WTC11 (cell line): ENCODE measurements around the gene ZNF518A. TPM values are rescaled to one million over a fixed set of nuclear protein-coding genes. Genes with fewer than 3 reads are reported as not detected.

Experiments used
- ATAC-seq: fragments of 200-7000 bp; cut with Tn5 transposase; 2 replicates; pipeline ENCODE4 v1.10.0; 2021; ENCODE audit warnings: mild to moderate bottlenecking, moderate library complexity
- CTCF ChIA-PET: fragments of 300-600 bp; sonication (Branson Sonifier 250); formaldehyde crosslinking; loops from one replicate; lab custom pipeline; 2021; ENCODE audit warnings: antibody characterized with exemption; lab: Charles Lee
- POLR2A ChIA-PET: fragments of 350-600 bp; sonication (Branson Sonifier 250); formaldehyde crosslinking; loops from one replicate; lab custom pipeline; 2021; ENCODE audit warnings: antibody characterized with exemption; lab: Charles Lee
- DNase-seq: peaks from one replicate; pipeline ENCODE4 v3.0.0; 2021; ENCODE audit warnings: low spot score
- H3K27ac Mint-ChIP-seq: 2 replicates; pipeline ENCODE4 v1.8.0; 2021; ENCODE audit warnings: mixed read lengths
- H3K27me3 Mint-ChIP-seq: 2 replicates; pipeline ENCODE4 v1.8.0; 2021; ENCODE audit warnings: low read depth, mild to moderate bottlenecking, moderate library complexity, mixed read lengths
- H3K36me3 Mint-ChIP-seq: 2 replicates; pipeline ENCODE4 v1.8.0; 2021; ENCODE audit warnings: mixed read lengths
- H3K4me1 Mint-ChIP-seq: 2 replicates; pipeline ENCODE4 v1.8.0; 2022; ENCODE audit warnings: mixed read lengths
- H3K4me3 Mint-ChIP-seq: 2 replicates; pipeline ENCODE4 v1.8.0; 2021; ENCODE audit warnings: mild to moderate bottlenecking, moderate library complexity, mixed read lengths
- H3K9me3 Mint-ChIP-seq: 2 replicates; pipeline ENCODE4 v1.8.0; 2021; ENCODE audit warnings: mixed read lengths
- ETV6 ChIP-seq: sonication (generic); formaldehyde crosslinking; IDR thresholded peaks from 2 replicates; pipeline ENCODE4 v1.8.1; 2022; ENCODE audit warnings: mild to moderate bottlenecking, missing genetic modification reagents
- FOXK1 ChIP-seq: sonication (generic); formaldehyde crosslinking; IDR thresholded peaks from 2 replicates; pipeline ENCODE4 v1.8.0; 2022; ENCODE audit warnings: mild to moderate bottlenecking, moderate library complexity, missing genetic modification reagents
- HMGA2 ChIP-seq: fragments of 250-450 bp; sonication (Bioruptor Pico); IDR thresholded peaks from 2 replicates; pipeline ENCODE4 v1.4.0; 2021; ENCODE audit warnings: mild to moderate bottlenecking, moderate library complexity
- IRF2 ChIP-seq: sonication (generic); formaldehyde crosslinking; IDR thresholded peaks from 2 replicates; pipeline ENCODE4 v1.8.0; 2022; ENCODE audit warnings: low read depth, missing genetic modification reagents, borderline replicate concordance
- NFATC4 ChIP-seq: fragments of 250-450 bp; sonication (Bioruptor Pico); IDR thresholded peaks from 2 replicates; pipeline ENCODE4 v1.9.0; 2021; ENCODE audit warnings: mild to moderate bottlenecking
- TCF7 ChIP-seq: sonication (generic); formaldehyde crosslinking; IDR thresholded peaks from 2 replicates; pipeline ENCODE4 v1.8.0; 2022; ENCODE audit warnings: mild to moderate bottlenecking, low read depth, missing genetic modification reagents, moderate library complexity
- TP53 ChIP-seq: sonication (generic); formaldehyde crosslinking; IDR thresholded peaks from 2 replicates; pipeline ENCODE4 v1.8.1; 2023; ENCODE audit warnings: mild to moderate bottlenecking, missing genetic modification reagents
- ZNF317 ChIP-seq: sonication (generic); formaldehyde crosslinking; IDR thresholded peaks from 2 replicates; pipeline ENCODE4 v1.8.1; 2023; ENCODE audit warnings: low read depth, mild to moderate bottlenecking, moderate library complexity, missing genetic modification reagents, borderline replicate concordance
- total RNA-seq: library from RNA; stranded (reverse); gene quantifications from 3 replicates; pipeline ENCODE4 v1.2.3, GENCODE V29; 2021
- TF ChIP-seq, protein P1 (sequence below): sonication (generic); formaldehyde crosslinking; IDR thresholded peaks from 2 replicates; pipeline ENCODE4 v1.8.1; 2022; ENCODE audit warnings: low read depth, missing genetic modification reagents, borderline replicate concordance
- TF ChIP-seq, protein P2 (sequence below): sonication (generic); formaldehyde crosslinking; IDR thresholded peaks from 2 replicates; pipeline ENCODE4 v1.8.1; 2023; ENCODE audit warnings: mild to moderate bottlenecking, missing genetic modification reagents
- TF ChIP-seq, protein P3 (sequence below): sonication (generic); formaldehyde crosslinking; IDR thresholded peaks from 2 replicates; pipeline ENCODE4 v1.8.0; 2022; ENCODE audit warnings: mild to moderate bottlenecking, missing genetic modification reagents
- TF ChIP-seq, protein P4 (sequence below): sonication (generic); formaldehyde crosslinking; IDR thresholded peaks from 2 replicates; pipeline ENCODE4 v1.8.0; 2023; ENCODE audit warnings: mild to moderate bottlenecking, missing genetic modification reagents
- TF ChIP-seq, protein P5 (sequence below): sonication (generic); formaldehyde crosslinking; IDR thresholded peaks from 2 replicates; pipeline ENCODE4 v1.8.1; 2022; ENCODE audit warnings: missing genetic modification reagents, borderline replicate concordance
- TF ChIP-seq, protein P6 (sequence below): fragments of 250-450 bp; sonication (Bioruptor Pico); IDR thresholded peaks from 2 replicates; pipeline ENCODE4 v1.9.0; 2021; ENCODE audit warnings: mild to moderate bottlenecking
- TF ChIP-seq, protein P7 (sequence below): sonication (generic); formaldehyde crosslinking; IDR thresholded peaks from 2 replicates; pipeline ENCODE4 v1.8.1; 2023; ENCODE audit warnings: mild to moderate bottlenecking, missing genetic modification reagents, moderate library complexity

The ZNF518A gene
- total RNA-seq, 1 experiment from 2014 or later: 29.9 TPM

DNA sequence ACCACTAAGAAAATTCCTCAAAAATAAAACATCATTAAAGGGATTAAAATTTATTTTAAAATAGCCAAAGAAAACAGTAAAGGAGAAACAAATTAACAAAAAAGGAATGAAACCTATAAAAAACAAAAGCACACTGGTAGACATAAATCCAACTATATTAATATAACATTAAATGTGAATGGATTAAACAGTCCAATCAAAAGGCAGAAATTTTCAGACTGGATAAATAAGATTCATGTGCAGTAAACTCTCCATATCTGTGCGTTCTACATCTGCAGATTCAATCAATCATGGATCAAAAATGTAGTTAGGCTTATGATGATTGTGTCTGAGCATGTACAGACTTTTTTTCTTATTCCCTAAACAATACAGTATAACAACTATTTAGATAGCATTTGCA is 42.6 kb downstream of the ZNF518A start (continued):
- TF ChIP-seq, protein P1, sequence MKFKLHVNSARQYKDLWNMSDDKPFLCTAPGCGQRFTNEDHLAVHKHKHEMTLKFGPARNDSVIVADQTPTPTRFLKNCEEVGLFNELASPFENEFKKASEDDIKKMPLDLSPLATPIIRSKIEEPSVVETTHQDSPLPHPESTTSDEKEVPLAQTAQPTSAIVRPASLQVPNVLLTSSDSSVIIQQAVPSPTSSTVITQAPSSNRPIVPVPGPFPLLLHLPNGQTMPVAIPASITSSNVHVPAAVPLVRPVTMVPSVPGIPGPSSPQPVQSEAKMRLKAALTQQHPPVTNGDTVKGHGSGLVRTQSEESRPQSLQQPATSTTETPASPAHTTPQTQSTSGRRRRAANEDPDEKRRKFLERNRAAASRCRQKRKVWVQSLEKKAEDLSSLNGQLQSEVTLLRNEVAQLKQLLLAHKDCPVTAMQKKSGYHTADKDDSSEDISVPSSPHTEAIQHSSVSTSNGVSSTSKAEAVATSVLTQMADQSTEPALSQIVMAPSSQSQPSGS: no peak
- TF ChIP-seq, protein P2, sequence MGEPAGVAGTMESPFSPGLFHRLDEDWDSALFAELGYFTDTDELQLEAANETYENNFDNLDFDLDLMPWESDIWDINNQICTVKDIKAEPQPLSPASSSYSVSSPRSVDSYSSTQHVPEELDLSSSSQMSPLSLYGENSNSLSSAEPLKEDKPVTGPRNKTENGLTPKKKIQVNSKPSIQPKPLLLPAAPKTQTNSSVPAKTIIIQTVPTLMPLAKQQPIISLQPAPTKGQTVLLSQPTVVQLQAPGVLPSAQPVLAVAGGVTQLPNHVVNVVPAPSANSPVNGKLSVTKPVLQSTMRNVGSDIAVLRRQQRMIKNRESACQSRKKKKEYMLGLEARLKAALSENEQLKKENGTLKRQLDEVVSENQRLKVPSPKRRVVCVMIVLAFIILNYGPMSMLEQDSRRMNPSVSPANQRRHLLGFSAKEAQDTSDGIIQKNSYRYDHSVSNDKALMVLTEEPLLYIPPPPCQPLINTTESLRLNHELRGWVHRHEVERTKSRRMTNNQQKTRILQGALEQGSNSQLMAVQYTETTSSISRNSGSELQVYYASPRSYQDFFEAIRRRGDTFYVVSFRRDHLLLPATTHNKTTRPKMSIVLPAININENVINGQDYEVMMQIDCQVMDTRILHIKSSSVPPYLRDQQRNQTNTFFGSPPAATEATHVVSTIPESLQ (CRISPR knock-in tag): no peak
- no peak for TF ChIP-seq FOXK1 (CRISPR knock-in tag)
- TF ChIP-seq TCF7 (CRISPR knock-in tag): no peak
- TF ChIP-seq NFATC4 (CRISPR knock-in tag): no peak
- TF ChIP-seq, protein P3, sequence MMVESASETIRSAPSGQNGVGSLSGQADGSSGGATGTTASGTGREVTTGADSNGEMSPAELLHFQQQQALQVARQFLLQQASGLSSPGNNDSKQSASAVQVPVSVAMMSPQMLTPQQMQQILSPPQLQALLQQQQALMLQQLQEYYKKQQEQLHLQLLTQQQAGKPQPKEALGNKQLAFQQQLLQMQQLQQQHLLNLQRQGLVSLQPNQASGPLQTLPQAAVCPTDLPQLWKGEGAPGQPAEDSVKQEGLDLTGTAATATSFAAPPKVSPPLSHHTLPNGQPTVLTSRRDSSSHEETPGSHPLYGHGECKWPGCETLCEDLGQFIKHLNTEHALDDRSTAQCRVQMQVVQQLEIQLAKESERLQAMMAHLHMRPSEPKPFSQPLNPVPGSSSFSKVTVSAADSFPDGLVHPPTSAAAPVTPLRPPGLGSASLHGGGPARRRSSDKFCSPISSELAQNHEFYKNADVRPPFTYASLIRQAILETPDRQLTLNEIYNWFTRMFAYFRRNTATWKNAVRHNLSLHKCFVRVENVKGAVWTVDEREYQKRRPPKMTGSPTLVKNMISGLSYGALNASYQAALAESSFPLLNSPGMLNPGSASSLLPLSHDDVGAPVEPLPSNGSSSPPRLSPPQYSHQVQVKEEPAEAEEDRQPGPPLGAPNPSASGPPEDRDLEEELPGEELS (CRISPR knock-in tag): no peak
- no peak for TF ChIP-seq TP53 (CRISPR knock-in tag)

DNA sequence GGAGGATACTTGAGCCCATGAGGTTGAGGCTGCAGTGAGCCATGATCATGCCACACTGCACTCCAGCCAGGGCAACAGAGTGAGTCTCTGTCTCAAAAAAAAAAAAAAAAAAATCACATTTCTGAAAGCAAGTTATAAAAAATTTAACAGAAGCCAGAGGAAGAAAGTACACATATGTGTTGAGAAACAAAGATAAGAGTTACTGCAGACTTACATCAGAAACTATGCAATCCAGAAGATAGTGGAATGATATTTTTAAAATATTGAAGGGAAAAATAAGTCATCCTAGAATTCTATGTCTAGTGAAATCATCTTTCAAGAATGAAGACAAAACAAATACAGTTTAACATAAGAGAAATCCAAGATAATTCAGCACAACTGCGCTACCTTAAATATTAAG is 46.9 kb downstream of the ZNF518A start:
- TF ChIP-seq ZNF317: peak; percentile 97
- TF ChIP-seq, protein P4, sequence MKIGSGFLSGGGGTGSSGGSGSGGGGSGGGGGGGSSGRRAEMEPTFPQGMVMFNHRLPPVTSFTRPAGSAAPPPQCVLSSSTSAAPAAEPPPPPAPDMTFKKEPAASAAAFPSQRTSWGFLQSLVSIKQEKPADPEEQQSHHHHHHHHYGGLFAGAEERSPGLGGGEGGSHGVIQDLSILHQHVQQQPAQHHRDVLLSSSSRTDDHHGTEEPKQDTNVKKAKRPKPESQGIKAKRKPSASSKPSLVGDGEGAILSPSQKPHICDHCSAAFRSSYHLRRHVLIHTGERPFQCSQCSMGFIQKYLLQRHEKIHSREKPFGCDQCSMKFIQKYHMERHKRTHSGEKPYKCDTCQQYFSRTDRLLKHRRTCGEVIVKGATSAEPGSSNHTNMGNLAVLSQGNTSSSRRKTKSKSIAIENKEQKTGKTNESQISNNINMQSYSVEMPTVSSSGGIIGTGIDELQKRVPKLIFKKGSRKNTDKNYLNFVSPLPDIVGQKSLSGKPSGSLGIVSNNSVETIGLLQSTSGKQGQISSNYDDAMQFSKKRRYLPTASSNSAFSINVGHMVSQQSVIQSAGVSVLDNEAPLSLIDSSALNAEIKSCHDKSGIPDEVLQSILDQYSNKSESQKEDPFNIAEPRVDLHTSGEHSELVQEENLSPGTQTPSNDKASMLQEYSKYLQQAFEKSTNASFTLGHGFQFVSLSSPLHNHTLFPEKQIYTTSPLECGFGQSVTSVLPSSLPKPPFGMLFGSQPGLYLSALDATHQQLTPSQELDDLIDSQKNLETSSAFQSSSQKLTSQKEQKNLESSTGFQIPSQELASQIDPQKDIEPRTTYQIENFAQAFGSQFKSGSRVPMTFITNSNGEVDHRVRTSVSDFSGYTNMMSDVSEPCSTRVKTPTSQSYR (CRISPR knock-in tag): no peak
- no peak for ATAC-seq
- H3K36me3 Mint-ChIP-seq: peaks cover 22% of the 10 kb centered on the region
- POLR2A ChIA-PET: no interaction called here
- peaks cover 6% of the 10 kb centered on the region for H3K27me3 Mint-ChIP-seq
- peaks cover 56% of the 10 kb centered on the region for H3K9me3 Mint-ChIP-seq
- CTCF ChIA-PET: no interaction called here
- no peak overlapping the region for H3K4me3 Mint-ChIP-seq
- no peak for DNase-seq
- H3K27ac Mint-ChIP-seq: no peak overlapping the region
- no peaks in the 10 kb centered on the region for H3K4me1 Mint-ChIP-seq

DNA sequence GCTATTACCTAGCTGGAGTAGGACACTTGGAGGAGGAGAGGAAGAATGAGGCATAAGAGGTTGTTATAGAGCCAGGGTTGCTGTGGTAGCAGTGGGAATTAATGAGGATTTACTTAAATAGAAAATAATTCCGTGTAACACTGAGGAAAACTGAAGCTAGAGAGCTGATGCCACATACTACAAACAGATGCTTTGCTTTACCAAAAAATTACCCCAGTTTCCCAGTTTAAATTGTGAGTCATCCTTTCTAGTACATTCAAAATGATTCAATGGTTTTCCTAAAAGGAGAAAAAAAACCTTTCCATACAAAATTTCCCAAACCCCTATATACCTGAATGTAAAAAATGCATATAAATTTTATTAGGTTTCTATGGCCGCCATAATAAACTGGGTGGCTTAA is 58.3 kb downstream of the ZNF518A start:
- H3K9me3 Mint-ChIP-seq: peaks cover 57% of the 10 kb centered on the region
- CTCF ChIA-PET: interaction anchor here (1.7 kb wide), 1 partner anchor 41 kb away, joined by 4 read pairs; no protein-coding TSS in a partner anchor
- peaks cover 25% of the 10 kb centered on the region for H3K36me3 Mint-ChIP-seq

More for the DNA sequence above, 58.3 kb downstream of the ZNF518A start:
- Mint-ChIP-seq H3K27me3 (peaks cover 4% of the 10 kb centered on the region), H3K4me1 (peaks cover 4% of the 10 kb centered on the region), H3K4me3 (no peak overlapping the region), H3K27ac (no peak overlapping the region)
- POLR2A ChIA-PET: no interaction called here
- DNase-seq: no peak
- no peak for ATAC-seq
- no peak for TF ChIP-seq HMGA2 (CRISPR knock-in tag)
- TF ChIP-seq, protein P3 (CRISPR knock-in tag): no peak
- no peak for TF ChIP-seq IRF2
- no peak for TF ChIP-seq TP53 (CRISPR knock-in tag)
- TF ChIP-seq, protein P5, sequence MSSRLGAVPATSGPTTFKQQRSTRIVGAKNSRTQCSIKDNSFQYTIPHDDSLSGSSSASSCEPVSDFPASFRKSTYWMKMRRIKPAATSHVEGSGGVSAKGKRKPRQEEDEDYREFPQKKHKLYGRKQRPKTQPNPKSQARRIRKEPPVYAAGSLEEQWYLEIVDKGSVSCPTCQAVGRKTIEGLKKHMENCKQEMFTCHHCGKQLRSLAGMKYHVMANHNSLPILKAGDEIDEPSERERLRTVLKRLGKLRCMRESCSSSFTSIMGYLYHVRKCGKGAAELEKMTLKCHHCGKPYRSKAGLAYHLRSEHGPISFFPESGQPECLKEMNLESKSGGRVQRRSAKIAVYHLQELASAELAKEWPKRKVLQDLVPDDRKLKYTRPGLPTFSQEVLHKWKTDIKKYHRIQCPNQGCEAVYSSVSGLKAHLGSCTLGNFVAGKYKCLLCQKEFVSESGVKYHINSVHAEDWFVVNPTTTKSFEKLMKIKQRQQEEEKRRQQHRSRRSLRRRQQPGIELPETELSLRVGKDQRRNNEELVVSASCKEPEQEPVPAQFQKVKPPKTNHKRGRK: no peak
- TF ChIP-seq, protein P6, sequence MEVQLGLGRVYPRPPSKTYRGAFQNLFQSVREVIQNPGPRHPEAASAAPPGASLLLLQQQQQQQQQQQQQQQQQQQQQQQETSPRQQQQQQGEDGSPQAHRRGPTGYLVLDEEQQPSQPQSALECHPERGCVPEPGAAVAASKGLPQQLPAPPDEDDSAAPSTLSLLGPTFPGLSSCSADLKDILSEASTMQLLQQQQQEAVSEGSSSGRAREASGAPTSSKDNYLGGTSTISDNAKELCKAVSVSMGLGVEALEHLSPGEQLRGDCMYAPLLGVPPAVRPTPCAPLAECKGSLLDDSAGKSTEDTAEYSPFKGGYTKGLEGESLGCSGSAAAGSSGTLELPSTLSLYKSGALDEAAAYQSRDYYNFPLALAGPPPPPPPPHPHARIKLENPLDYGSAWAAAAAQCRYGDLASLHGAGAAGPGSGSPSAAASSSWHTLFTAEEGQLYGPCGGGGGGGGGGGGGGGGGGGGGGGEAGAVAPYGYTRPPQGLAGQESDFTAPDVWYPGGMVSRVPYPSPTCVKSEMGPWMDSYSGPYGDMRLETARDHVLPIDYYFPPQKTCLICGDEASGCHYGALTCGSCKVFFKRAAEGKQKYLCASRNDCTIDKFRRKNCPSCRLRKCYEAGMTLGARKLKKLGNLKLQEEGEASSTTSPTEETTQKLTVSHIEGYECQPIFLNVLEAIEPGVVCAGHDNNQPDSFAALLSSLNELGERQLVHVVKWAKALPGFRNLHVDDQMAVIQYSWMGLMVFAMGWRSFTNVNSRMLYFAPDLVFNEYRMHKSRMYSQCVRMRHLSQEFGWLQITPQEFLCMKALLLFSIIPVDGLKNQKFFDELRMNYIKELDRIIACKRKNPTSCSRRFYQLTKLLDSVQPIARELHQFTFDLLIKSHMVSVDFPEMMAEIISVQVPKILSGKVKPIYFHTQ (CRISPR knock-in tag): no peak
- TF ChIP-seq, protein P7, sequence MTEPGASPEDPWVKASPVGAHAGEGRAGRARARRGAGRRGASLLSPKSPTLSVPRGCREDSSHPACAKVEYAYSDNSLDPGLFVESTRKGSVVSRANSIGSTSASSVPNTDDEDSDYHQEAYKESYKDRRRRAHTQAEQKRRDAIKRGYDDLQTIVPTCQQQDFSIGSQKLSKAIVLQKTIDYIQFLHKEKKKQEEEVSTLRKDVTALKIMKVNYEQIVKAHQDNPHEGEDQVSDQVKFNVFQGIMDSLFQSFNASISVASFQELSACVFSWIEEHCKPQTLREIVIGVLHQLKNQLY: no peak
- TF ChIP-seq FOXK1 (CRISPR knock-in tag): no peak
- no peak for TF ChIP-seq ETV6
